Epithelial cell of proximal tubule (primary cell): Measurements from ENCODE around the gene NMD3. TPM values are rescaled to one million over a fixed set of nuclear protein-coding genes. Genes with fewer than 3 reads are reported as not detected.

Experiments used
- DNase-seq: peaks from one replicate; pipeline ENCODE4 v3.0.0-alpha.2; 2011; ENCODE audit warnings: low read depth
- H3K4me3 ChIP-seq: 2 replicates; pipeline ENCODE4 v1.5.1; 2011; ENCODE audit warnings: low read depth, mild to moderate bottlenecking, low read length
- total RNA-seq: library from RNA; depleted of rRNA; stranded (reverse); fragments of >200 nt; gene quantifications from 2 replicates; pipeline ENCODE4 v1.2.3, GENCODE V29; 2015
- TF ChIP-seq, protein P1 (sequence below): conservative IDR thresholded peaks from 2 replicates; pipeline ENCODE4 v1.5.1; 2012; ENCODE audit warnings: low read depth, mild to moderate bottlenecking, low read length

NMD3 gene
- total RNA-seq, 1 donor from 2014 or later, result 40.2 TPM

DNA sequence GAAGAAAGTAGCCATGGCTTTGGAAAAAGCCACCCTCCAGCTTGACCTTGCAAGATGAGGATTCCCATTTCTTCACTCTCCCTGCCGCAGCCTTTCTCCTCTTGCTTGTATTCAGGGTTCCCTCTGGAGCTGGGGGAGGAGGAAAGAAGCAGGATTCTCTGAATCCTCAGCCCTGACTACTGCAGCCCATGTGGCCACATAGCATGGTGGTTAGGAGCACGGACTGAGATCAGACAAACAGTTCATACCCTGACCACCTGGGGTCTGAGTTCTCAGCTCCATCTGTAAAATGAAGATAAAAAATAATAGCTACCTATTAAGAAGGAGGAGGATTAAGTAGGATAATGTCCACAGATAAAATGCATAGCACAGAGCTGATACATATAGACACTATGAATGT is 72.3 kb downstream of the NMD3 start:
- TF ChIP-seq, protein P1, sequence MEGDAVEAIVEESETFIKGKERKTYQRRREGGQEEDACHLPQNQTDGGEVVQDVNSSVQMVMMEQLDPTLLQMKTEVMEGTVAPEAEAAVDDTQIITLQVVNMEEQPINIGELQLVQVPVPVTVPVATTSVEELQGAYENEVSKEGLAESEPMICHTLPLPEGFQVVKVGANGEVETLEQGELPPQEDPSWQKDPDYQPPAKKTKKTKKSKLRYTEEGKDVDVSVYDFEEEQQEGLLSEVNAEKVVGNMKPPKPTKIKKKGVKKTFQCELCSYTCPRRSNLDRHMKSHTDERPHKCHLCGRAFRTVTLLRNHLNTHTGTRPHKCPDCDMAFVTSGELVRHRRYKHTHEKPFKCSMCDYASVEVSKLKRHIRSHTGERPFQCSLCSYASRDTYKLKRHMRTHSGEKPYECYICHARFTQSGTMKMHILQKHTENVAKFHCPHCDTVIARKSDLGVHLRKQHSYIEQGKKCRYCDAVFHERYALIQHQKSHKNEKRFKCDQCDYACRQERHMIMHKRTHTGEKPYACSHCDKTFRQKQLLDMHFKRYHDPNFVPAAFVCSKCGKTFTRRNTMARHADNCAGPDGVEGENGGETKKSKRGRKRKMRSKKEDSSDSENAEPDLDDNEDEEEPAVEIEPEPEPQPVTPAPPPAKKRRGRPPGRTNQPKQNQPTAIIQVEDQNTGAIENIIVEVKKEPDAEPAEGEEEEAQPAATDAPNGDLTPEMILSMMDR, result no peak
- DNase-seq, result no peak
- no peak overlapping the region for H3K4me3 ChIP-seq

DNA sequence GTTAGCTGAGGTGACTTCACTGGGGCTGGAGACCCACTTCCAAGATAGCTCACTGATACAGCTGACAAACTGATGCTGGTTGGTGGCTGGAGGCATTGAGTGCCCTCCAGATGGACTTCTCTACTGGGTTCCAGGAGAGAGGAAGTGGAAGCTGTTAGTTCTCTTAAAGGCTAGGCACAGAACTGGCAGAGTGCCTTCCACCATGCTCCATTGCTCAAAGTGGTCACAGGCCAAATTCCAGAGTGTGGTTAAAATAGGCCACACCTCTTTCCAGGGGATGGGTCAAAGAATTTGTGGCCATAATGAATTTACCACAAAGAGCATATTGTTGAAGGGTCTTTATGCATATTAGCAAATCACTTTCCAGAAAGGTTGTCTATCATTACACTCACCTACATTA is 74.2 kb downstream of the NMD3 start:
- TF ChIP-seq, protein P1, result no peak
- DNase-seq, result peak; percentile 56

DNA sequence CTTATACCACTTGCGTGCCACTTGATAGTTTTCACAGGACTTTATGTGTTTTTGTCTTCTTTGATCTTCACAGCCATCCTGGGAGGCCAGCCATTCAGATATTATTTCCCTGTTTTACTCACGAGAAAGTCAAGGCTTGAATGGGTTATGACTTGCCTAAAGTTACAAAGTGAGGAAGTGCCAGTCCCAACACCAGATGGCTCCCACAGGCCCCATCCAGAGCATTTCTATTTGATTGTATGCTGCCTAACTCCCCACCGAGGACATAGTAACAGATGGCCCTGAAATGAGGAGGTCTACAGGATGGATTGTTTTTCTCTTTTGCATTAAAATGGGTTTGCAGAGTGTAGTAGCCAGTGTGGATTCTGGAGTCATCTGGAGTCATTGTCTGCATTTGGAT is 75.7 kb downstream of the NMD3 start:
- H3K4me3 ChIP-seq, result no peak overlapping the region
- TF ChIP-seq, protein P1, result no peak
- no peak for DNase-seq

More for the DNA sequence above, 74.2 kb downstream of the NMD3 start:
- H3K4me3 ChIP-seq, result no peak overlapping the region

Other genes with a start within 250 kb of the NMD3 start
- 17.1 and 34.7 TPM in 2 replicates for gene B3GALNT1, start 116.0 kb upstream of the NMD3 start, total RNA-seq
- 0.22 TPM in 1 of 2 replicates, not detected in the other for gene SPTSSB, start 150.2 kb downstream of the NMD3 start, total RNA-seq